Amygdala (tissue), 56 donors: ENCODE data around the gene RANBP3.
"Not testable (repeated sequence)": the region's sequence is repeated elsewhere in the genome, so short reads cannot be mapped to it uniquely, and the experiment has no call there.

Source experiments
- DNase-seq, 56 donors: peaks; one replicate each; lab custom pipeline; 2025; lab: John Stamatoyannopoulos, UW

The RANBP3 gene

GRCh38 chr19:5988517-5989387 lies 10.8 kb upstream of the RANBP3 start:
- DNase-seq: peak in 2 of 56 donors; percentile 1 to 10

- DNase-seq: peak in 50 of 56 donors; percentile 6 to 80 (median 46)
Measured at GRCh38 chr19:5987077-5987818, 9.3 kb upstream of the RANBP3 start.

DNA sequence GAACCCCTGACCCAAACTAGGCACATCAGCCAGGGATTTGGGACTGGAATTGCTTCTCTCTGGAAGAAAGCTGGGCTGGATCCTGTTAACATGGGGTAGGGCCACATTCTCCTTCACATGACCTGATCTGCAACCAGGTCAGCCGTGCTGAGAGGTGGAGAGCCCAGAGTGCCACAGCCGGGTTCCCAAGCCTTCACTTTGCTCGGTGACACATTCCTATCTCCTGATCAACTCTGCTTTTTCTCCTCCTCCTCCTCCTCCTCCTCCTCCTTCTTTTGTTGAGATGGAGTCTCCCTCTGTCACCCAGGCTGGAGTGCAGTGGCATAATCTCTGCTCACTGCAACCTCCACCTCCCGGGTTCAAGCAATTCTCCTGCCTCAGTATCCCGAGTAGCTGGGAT lies 7.9 kb upstream of the RANBP3 start:
- not testable (repeated sequence) for DNase-seq

DNA sequence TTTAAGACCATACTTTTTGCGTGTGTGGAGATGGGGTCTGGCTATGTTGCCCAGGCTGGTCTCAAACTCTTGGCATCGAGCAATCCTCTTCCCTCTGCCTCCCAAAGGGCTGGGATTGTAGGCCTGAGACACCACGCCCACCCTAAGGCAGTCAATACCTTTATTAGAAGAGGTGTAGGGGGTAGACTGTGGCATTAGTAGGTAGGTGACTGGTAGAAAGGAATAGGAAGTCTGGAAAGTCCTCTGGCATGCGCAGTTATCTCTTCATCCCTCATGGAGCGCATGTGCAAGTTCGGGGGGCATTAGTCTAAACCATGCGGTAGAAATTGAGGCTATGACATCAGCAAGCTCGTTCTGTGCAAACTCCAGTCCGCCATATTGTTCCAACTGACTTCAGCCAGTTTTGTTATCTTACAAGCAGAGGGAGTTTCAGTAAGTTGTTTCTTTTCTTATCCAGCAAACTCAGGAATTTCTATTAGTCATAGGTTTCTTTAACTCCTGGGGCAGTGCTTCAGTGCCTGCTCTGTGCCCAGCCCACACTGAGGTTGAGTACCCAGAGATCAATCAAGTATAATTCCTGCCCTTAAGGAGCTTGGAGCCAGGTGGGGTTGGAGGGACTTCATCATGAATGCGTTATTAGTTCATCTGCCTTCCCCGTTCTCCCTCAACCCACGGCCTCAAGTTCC lies 7.3 kb upstream of the RANBP3 start:
- DNase-seq: no peak

DNA sequence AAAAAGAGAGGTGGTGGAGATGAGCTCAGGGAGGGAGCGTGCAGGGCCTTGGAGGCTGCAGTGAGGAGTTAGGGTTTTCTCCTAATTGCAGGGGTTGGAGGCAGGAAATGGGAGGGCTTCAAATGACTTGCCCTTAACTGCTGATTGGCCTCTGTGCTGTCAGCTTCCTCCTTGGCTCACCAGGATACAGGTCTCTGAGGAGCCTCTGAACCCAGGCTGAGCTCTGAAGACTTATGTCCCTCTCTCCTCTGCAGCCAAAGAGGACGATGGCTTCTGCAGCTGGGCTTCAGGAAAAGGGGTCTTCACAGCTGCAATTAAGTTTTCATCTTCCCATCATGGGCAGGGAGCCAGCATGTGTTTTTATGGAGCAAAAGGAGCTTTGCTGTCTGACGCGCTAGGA lies 6.7 kb upstream of the RANBP3 start:
- no peak for DNase-seq

DNA sequence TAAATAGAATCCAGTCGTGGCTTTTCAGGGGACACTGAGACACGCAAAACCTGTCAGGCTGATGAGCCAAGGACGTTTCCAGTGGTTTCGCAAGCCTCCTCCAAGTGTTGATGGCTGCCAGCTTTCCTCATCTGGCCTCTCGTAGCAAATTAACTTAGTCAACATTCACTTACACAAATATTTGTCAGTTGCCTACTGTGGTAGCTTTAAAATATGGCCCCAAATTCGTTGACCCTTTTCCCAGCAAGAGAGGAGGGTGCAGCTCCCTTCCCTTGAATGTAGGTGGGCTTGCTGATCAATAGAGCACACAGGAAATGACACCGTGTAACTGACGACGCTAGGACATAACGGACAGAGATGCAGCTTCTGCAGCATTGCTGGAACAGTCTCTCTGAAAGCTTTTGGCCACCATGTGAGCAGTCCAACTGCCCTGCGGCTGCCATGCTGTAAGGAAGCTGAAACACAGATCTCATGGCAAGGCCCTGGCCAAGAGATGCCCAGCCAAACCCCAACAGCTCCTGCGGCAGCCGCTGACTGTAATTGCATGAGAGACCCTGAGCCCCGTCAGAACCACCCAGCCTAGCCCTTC lies 5.5 kb upstream of the RANBP3 start:
- DNase-seq: no peak

DNA sequence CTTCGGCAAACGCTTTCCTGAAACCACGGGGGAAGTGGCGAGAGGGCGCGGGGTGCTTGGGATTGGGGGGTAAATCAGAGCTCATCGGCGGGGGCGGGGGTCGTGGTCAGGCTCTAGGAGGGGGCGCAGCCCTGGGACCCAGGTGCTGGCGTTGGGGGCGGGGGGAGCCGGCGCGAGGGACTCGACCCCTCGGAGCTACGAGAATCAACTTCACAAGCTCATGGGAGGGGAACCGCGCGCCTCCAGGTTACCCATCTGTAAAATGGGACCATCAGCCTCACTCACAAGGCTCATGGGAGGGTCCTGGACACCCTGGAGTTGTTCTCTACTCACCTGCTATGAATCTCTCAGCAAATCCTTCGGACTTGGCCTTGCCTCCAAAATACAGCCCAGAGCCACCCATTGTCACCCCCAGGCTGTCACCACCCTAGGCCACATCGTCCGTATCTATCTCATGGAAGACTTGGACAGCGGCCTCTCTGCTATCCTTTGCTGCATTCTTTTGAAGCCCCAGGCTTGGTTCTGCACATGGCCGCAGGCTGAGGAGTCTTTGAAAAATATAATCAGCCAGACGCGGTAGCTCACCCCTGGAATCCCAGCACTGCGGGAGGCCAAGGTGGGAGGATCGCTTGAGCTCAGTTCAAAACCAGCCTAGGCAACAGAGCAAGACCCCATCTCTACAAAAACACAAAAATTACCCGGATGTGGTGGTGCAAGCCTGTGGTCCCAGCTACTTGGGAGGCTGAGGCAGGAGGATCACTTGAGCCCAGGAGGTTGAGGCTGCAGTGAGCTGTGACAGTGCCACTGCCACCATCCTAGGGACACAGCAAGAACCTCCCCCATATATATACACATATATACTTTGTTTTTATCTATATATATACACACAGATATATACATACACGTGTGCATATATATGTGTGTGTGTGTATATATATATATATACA lies 939 bp upstream of the RANBP3 start:
- DNase-seq: peak in 1 of 56 donors; percentile 54

DNA sequence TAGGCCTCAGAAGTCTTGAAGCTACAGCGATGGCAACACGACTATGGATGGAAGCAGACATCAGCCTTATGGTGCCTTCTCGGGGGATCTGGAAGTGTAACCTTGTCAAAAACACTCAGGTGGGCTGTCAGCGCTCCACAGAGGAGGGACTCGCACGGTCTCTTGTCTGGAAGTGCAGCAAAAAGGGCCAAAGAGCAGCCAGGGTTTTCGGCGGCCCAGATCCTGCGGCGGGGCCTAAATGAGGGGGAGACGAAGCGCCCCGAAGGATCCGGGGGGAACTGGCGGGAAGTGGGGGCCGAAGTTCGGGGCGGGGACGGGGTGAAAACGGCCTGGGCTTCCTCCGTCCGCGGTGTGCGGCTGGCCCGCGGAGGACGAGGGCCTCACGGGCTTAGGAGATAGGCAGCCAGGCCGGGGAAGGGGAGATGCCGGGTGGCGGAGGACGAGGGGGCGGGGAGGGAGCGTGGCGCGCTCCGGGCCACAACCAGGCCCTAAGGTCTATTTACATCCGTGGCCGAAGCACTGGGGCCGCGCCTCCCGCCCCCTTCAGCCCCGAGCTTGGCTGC lies 637 bp downstream of the RANBP3 start:
- no peak for DNase-seq

- no peak for DNase-seq
Measured at GRCh38 chr19:5976768-5977167, 1.2 kb downstream of the RANBP3 start.

DNA sequence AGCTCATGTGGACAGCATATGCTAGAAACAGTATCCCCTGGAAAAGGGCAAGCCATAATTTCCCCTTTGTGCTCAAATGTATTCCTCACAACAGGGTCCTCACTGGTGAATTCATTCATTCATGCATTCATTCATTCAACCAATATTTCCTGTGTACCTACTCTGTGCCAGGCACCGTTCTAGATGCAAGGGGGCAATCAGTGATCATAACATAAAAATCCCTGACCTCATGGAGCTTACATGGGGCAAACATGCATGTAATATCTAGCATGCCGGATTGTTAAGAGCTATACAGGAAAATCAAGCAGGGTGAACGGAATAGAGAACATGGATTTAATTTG lies 2.6 kb downstream of the RANBP3 start:
- DNase-seq: no peak

GRCh38 chr19:5974721-5975387 lies 3.1 kb downstream of the RANBP3 start:
- DNase-seq: no peak

DNA sequence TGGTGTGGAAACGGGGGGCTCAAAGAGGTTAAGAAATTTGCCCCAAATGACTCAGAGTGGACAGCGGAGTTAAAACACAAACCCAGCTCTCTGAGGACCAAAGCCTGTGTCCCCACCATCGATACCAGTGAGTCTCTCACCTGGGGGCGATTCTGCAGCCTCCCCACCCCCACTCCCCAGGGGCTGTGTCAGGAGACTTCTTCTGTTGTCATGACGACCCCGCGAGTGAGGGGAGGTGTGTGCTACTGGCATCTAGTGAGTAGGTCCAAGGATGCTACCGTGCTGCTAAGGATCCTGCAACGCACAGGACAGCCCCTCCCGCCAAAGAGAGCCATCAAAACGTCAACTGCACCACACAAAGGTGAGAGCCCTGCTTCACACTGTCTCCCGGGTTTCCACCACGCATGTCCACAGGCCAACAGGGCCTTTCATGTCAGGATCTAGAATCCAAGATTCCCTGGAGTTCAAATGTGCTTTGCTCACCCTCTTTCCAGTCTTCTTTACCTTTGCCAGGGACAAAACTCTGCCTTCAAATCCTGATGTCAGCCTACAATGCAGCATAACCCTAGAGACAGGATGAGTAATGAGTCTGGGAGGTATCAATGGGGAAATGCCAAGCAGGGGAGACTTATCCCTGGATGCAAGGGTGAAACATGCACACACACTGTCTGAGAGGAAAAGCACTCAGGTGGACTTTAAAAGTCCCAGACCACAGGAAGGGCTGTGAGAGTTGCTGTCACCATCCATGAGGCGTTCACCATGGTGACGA lies 3.9 kb downstream of the RANBP3 start:
- no peak for DNase-seq

- no peak for DNase-seq
Measured at GRCh38 chr19:5973376-5973775, 4.6 kb downstream of the RANBP3 start.

DNA sequence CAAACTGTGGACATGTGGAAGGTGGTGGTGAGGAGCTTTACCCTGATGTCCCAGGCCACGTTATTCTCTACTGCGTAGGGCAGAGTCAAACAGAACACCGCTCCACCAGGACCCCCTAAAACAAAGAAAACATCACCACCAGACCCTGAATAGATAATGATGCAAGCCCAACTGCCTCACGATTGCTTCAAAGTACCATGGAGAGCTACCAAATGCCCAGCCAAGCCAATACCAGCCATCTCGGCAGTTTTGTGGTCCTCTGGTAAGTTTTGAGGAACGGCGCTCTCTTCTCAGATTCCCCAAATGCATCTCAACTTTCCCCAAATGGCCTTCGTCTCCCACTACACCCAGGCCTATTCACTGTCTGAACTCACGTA lies 5.6 kb downstream of the RANBP3 start:
- DNase-seq: no peak

DNA sequence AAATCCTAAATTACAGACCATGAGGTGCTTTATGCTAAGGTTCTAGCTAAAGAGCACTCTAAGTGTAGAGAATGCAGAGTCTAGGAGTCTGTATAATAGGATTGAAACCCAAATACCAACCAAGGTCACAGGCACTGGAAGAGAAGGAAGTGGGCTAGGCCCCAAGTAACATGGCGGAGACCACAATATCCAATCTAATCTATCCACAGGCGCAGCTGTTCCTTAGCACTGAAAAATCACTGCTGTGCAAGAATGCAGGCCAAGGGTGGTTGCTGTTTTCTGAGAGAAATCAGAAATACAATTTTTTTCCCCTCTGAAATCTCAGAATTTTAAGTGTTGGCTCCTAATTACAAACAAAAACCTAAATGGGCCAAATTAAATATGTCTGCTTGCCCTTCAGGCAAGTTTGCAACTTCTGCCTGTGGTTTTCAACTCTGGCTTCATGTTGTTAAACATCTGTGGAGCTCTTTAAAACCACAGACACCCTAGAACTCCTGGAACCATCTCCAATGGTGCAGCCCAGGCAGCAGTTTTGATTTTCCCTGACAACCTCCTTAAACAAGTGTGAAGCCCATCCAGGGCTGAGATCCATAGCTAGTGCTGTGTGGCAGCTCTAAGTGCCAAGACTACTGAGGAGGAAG lies 6.1 kb downstream of the RANBP3 start:
- DNase-seq: no peak

GRCh38 chr19:5969476-5969875 lies 8.5 kb downstream of the RANBP3 start:
- DNase-seq: no peak
